Measurements from ENCODE around the gene INKA2. TPM values are rescaled to one million over a fixed set of nuclear protein-coding genes. Genes with fewer than 3 reads are reported as not detected.
"Not testable (repeated sequence)": the region's sequence is repeated elsewhere in the genome, so short reads cannot be mapped to it uniquely, and the experiment has no call there.

Gene INKA2
- total RNA-seq, 1 donor: 0.27 TPM

DNA sequence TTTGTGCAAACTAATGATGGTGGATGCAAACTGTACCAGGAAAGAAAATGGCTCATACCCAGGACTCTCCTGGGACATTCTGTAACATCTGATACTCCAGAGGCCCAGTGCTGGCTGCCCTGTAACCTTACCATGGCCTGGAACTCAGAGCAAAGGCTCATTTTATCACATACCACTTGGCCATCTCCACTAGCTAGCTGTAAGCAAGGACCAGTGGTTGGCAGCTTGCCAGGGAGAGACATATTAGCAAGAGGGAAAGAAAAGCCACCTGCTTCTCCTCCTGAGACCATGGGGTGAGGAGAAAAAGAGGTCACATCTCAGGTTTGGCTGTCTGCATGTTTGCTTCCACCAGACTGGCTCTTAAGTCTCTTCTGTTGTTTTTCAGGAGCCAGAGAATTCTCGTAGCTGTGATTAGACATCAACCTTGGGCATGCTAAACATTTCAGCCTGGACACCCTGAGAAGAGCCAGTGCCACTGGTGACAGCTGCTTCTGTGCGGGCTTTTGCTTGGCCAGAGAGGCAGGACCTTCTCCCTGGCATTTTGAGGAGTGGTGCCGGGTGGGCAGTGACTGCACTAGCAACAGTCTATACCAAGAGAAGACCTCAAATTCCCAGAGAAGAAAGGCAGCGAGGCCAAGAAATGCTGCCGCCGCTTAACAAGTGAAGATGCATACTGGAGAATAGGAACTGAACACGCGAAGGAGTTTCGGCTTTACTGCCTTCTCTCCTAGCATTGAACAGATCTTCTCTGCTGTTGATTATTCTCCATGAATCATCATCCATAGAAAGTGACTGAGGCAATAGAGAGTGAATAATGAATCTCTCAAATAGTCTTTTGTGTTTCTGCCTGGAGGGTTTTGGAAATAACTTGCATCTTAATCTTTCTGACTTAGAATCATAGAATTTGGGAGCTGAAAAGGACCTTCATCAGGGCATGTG lies 6.7 kb upstream of the INKA2 start:
- TF ChIP-seq, protein P1, sequence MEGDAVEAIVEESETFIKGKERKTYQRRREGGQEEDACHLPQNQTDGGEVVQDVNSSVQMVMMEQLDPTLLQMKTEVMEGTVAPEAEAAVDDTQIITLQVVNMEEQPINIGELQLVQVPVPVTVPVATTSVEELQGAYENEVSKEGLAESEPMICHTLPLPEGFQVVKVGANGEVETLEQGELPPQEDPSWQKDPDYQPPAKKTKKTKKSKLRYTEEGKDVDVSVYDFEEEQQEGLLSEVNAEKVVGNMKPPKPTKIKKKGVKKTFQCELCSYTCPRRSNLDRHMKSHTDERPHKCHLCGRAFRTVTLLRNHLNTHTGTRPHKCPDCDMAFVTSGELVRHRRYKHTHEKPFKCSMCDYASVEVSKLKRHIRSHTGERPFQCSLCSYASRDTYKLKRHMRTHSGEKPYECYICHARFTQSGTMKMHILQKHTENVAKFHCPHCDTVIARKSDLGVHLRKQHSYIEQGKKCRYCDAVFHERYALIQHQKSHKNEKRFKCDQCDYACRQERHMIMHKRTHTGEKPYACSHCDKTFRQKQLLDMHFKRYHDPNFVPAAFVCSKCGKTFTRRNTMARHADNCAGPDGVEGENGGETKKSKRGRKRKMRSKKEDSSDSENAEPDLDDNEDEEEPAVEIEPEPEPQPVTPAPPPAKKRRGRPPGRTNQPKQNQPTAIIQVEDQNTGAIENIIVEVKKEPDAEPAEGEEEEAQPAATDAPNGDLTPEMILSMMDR (IDR thresholded peaks at IDR 0.05; ENCODE audit: insufficient read depth, low read length): no peak
- DNase-seq (ENCODE audit: low read depth): peak; percentile 25
- H3K4me3 ChIP-seq (ENCODE audit: low read depth, low read length): no peak overlapping the region

DNA sequence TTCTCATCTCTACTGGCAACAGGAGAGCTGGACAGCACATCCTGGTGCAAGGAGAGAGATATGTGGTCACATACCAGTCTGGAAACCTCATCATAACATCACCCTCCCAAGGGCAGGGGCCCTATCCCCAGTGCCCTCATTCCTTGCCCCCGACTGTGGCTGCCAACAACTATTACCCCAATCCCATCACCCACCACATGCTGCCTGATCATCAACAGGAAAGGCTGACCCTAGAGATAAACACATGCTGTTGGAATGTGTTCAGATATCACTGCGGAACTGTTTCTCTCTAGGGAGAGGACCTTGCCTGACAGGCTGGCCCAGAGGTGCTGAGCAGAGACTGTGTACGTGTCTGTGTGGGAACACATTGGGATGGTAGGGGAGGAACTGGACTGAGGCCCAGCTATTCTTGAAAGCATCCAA lies 4.5 kb upstream of the INKA2 start:
- DNase-seq (ENCODE audit: low read depth): peak; percentile 30
- TF ChIP-seq, protein P1 (IDR thresholded peaks at IDR 0.05; ENCODE audit: insufficient read depth, low read length): no peak
- H3K4me3 ChIP-seq (ENCODE audit: low read depth, low read length): no peak overlapping the region

DNA sequence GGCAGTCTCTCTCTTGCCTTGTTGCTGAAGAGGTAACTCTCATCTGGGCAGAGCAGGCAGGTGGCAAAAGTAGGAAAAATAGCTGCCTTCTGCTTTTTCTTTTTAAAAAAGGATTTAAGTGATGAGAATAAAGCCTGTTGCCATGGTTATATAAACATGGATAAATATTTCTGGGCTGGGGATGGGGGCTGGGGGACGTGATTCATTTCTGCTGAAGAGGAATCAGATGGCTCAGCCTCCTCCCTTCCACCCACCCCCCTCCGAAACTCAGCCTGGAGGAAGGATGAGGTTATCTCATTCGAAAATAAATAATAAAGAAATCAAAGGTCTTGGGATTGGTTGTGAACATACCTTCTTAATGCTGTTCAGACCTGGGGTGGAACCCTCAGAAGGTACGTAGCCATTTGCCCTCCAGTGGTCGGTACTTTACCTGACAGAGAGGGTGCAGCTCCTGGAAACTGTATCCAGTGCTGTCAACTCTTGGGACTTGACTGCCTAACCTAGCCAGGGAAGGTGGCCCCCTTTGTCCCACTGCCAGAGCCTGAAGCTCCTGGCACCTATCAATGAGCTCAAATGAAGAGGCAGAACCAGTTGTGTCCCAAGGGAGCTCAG lies 3.8 kb upstream of the INKA2 start:
- TF ChIP-seq, protein P1 (IDR thresholded peaks at IDR 0.05; ENCODE audit: insufficient read depth, low read length): no peak
- no peak for DNase-seq (ENCODE audit: low read depth)

DNA sequence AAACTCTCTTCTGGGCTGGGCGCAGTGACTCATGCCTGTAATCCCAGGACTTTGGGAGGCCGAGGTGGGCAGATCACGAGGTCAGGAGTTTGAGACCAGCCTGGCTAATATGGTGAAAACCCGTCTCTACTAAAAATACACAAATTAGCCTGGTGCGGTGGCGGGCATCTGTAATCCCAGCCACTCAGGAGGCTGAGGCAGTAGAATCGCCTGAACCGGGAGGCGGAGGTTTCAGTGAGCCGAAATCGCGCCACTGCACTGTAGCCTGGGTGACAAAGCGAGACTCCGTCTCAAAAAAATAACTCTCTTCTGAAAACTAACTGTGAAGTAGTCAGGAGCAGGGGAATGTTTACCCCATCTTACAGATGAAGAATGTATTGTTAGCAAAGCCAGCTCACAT lies 3.1 kb upstream of the INKA2 start:
- DNase-seq (ENCODE audit: low read depth); H3K4me3 ChIP-seq (ENCODE audit: low read depth, low read length): not testable (repeated sequence)

More for the DNA sequence above, 3.8 kb upstream of the INKA2 start:
- no peak overlapping the region for H3K4me3 ChIP-seq (ENCODE audit: low read depth, low read length)

DNA sequence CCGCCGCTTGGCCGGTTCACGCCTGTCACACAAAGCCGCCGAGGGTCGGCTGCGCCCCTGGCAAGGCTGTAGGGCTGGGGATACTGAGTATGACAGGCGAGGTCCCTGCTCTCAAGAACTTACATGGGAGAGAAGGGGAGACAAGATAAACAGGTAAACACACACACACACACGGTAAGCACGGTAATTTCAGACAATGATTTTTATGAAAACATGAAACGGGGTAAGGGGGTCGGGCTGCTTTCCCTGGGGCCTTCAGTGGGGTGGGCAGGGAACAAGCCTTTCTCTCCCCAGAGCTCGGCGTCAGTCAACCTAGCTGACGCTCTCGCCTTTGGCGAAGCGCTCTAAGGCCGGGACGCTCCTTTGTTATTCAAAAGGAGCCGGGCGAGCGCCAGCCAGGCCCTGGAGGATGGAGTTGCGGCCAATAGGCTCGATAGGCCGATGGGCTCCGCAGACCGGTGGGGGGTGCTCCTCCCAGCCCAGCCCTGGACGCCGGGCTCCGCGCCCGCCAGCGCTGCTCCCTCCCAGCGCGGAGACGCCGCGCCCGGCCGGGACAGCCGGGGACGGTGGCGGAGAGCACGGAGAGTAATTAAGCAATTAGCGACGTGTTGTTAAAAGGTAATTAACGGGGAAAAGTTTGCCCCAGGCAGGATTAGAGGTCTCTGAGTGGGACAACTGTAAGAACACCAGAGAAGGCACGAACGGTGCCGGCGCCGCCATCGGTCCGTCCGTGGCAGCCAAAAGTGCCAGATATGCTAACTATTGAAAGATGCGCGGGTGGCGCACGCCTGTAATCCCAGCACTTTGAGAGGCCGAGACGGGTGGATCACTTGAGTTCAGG lies 950 bp upstream of the INKA2 start:
- TF ChIP-seq, protein P1 (IDR thresholded peaks at IDR 0.05; ENCODE audit: insufficient read depth, low read length): no peak
- DNase-seq (ENCODE audit: low read depth): peak; percentile 51
- peak overlapping the region; percentile 69 for H3K4me3 ChIP-seq (ENCODE audit: low read depth, low read length)

DNA sequence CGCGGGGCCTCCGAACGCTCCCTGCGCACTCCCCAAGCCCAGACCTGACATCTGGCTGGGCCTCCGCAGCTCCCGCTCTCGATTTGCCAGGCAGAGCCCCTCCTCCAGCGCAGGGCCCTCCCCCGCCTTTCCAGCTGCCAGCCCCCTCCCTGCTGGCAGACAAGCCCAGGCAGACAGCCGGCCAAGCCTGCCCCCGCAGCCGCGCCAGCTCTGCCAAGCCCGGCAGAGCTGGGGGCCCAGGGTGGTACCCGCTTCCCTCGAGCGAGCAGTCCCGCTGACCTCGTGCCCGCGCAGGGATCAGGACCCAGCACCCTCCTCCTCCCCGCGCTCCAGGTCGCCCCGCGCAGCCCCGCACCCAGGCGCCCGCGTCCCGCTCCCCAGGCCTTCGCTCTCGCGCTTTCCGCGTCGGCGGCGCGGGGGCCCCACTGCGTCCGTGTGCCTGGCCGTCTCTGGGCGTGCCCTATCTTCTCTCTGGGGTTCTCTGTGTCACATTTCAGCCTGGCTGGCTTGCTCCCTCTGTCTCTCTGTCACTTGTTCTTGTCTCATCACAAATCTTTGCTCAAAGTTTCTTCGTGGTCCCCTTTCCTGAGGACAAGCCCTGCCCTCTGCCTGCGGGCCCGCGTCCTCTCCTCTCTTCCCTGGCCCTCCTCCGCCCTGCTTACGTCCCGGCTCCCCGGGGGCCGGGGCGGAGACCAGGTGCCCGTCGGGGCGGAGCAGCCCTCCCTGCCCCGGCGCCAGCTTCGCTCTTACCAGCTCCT lies 580 bp downstream of the INKA2 start:
- TF ChIP-seq, protein P1 (IDR thresholded peaks at IDR 0.05; ENCODE audit: insufficient read depth, low read length): no peak
- peak; percentile 29 for DNase-seq (ENCODE audit: low read depth)
- H3K4me3 ChIP-seq (ENCODE audit: low read depth, low read length): peak overlapping the region; percentile 69

All from fibroblast of the aortic adventitia (primary cell).